GM18909 (cell line): ENCODE results near the gene LHFPL6.
"Not testable (repeated sequence)": the region's sequence is repeated elsewhere in the genome, so short reads cannot be mapped to it uniquely, and the experiment has no call there.

Experiments used
- ATAC-seq: cut with Tn5 transposase; IDR thresholded peaks from one replicate; pipeline ENCODE4 v1.9.1; 2021; ENCODE audit warnings: mild to moderate bottlenecking; ENCODE audit not compliant: unreplicated experiment, poor library complexity

Gene LHFPL6

GRCh38 chr13:39370554-39370953 lies 232.4 kb downstream of the LHFPL6 start:
- no peak for ATAC-seq

GRCh38 chr13:39370048-39370447 lies 232.9 kb downstream of the LHFPL6 start:
- no peak for ATAC-seq

- ATAC-seq = no peak
These were observed 233.7 kb downstream of the LHFPL6 start for GRCh38 chr13:39369161-39369890.

GRCh38 chr13:39365879-39366278 lies 237.1 kb downstream of the LHFPL6 start:
- no peak for ATAC-seq

- ATAC-seq = no peak
These were observed 238.0 kb downstream of the LHFPL6 start for GRCh38 chr13:39364947-39365468.

- no peak for ATAC-seq
These were observed 239.6 kb downstream of the LHFPL6 start for GRCh38 chr13:39363382-39363772.

GRCh38 chr13:39362652-39363381 lies 240.2 kb downstream of the LHFPL6 start:
- ATAC-seq = no peak

GRCh38 chr13:39353988-39354387 lies 249.0 kb downstream of the LHFPL6 start:
- no peak for ATAC-seq

GRCh38 chr13:39350461-39350881 lies 252.5 kb downstream of the LHFPL6 start:
- no peak for ATAC-seq

- ATAC-seq = no peak
These were observed 253.5 kb downstream of the LHFPL6 start for GRCh38 chr13:39349391-39349960.

GRCh38 chr13:39347926-39348901 lies 254.8 kb downstream of the LHFPL6 start:
- no peak for ATAC-seq

- ATAC-seq = no peak
These were observed 257.0 kb downstream of the LHFPL6 start for GRCh38 chr13:39345982-39346381.

- ATAC-seq = no peak
These were observed 261.7 kb downstream of the LHFPL6 start for GRCh38 chr13:39341251-39341650.

GRCh38 chr13:39338114-39338513 lies 264.9 kb downstream of the LHFPL6 start:
- not testable (repeated sequence) for ATAC-seq

GRCh38 chr13:39336937-39337336 lies 266.1 kb downstream of the LHFPL6 start:
- ATAC-seq = no peak

- ATAC-seq = no peak
These were observed 266.8 kb downstream of the LHFPL6 start for GRCh38 chr13:39336207-39336606.

- no peak for ATAC-seq
These were observed 267.3 kb downstream of the LHFPL6 start for GRCh38 chr13:39335721-39336120.

GRCh38 chr13:39330504-39330903 lies 272.5 kb downstream of the LHFPL6 start:
- ATAC-seq = no peak

GRCh38 chr13:39329182-39329639 lies 273.8 kb downstream of the LHFPL6 start:
- no peak for ATAC-seq

- no peak for ATAC-seq
These were observed 275.9 kb downstream of the LHFPL6 start for GRCh38 chr13:39327172-39327479.
